ENCODE results near the gene SH3RF3.
"Not testable (repeated sequence)": the region's sequence is repeated elsewhere in the genome, so short reads cannot be mapped to it uniquely, and the experiment has no call there.

Gene SH3RF3

DNA sequence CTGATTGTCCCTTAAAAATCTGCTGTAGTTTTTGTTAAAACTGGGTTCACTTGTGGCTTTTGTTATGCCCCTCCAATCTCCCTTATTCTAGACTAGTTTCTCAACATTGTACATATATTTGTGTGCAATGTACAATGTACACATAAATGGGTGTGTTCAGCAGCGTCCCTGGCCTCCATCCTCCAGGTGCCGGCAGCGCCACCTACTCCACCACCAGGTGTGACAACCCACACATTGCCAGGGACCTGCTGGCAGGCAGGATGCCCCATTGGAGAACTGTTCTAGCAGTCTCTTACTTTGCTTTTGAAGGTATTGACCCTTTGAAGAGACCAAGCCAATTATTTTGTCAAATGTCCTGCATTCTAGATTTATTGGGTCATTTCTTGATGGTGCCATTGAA lies 75.4 kb downstream of the SH3RF3 start:
- DNase-seq: no peak

DNA sequence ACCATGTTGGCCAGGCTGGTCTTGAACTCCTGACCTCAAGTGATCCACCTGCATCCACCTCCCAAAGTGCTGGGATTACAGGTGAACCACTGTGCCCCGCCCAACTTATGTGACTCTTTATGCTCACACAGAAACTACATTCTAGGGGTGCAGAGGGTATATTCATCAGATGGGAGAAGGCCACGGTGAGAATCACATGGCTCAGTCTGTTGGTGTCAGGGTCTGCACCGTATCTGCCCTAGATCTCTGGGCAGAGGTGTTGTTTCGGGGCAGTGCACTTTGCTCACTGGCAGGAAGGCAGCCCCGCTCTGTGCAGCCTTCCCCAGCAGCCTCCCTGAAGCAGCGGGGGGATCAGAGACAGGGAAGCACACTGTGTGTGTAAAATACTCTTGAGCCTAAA lies 76.4 kb downstream of the SH3RF3 start:
- peak in 1 of 2 donors; percentile 11 for DNase-seq

DNA sequence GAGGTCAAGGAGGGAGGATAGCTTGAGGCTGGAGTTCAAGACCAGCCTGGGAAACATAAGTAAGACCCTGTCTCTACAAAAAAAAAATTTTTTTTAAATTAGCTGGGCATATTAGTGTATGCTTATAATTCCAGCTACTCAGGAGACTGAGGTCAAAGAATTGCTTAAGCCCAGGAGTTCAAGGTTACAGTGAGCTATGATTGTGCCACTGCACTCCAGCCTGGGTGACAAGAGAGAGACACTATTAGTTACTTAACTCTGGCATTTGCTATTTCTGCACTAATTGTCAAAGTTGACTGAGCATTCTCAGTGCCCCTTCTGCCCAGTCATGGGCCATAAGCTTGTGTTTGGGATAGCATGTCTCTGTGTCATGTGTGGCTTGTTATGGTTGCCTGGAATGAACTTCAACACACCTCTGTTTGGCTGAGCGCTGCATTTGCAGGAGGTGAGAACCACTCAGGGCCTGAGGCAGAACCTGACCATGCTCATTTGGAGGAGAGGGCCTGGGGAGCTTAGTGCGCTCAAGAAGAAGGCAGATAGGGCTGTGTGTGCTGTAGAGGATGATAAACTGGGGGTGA lies 77.7 kb downstream of the SH3RF3 start:
- DNase-seq: peak in 1 of 2 donors; percentile 10

DNA sequence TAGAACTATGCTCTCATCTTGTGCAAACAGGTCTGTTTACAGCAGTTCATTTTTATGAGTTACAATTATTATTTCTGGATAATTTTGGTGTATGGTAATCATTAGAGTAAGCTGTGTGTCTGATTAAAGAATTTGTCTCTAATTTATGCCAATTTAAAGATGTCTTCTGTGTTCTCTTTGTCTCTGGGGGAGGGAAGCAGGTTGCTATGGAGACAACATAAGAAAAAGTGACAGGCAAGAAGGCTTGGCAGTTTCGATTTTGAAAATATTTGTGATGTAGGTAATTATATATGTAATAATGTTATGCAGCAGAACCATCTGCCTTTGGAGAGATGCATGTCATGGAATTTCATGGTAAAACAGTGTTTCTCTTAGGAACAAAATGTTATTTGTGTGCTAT lies 78.2 kb downstream of the SH3RF3 start:
- DNase-seq: no peak

DNA sequence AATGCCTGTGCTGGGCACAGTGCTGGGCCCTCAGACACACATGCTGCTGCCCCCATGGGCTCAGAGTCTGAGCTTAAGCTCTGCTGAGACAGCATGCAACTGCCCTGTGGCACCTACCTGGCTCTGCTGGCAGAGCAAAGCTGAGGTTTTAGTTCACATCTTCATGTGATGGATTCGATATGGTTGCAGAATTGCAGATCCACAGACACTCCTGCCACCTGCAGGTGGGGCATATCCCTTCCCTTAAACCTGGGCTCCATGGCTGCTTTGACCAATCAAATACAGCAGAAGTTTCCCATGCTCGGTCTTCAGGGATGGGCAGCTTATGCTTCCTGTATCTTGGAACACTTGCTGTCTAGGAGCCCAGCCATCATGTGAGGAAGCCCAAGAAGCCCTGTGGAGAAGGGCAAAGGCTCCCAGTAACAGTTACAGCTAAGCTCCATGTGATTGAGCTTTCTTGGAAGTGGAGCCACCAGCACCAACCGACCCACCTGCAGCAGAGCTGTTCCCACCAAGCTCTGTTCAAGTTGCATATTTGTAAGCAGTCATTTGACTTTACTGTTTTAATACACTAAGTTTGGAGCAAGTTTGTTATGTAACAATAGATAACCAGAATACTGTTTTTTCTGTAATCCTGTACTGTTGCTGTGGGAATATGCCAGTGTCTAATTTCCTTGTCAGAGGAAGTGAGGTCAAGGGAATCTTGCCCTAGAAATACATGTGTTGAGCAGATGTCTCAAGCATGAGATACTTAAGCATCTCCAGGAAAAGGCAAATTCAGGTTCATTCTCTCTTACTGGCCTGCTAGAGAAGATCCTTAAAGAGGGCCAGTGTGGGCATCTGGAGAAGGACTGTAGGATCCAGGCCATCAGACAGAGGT lies 79.3 kb downstream of the SH3RF3 start:
- no peak for DNase-seq

DNA sequence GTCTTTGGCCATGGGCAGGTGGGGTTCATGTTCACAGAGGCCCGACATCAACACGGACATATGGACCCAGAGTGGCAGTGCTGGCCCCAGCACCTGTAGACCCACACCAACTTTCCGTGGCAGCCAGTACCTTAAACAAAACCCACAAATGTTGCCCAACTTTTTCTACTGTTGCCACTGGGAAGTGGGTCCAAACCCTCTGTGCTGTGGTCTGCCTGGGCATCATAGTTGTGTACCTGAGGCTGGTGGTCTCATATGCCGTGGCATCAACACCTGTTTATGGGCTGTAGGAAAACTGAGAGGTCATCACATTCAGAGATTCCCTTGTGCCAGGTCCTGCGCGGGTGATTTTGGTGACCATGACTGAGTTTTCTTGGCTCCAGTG lies 79.9 kb downstream of the SH3RF3 start:
- no peak for DNase-seq

DNA sequence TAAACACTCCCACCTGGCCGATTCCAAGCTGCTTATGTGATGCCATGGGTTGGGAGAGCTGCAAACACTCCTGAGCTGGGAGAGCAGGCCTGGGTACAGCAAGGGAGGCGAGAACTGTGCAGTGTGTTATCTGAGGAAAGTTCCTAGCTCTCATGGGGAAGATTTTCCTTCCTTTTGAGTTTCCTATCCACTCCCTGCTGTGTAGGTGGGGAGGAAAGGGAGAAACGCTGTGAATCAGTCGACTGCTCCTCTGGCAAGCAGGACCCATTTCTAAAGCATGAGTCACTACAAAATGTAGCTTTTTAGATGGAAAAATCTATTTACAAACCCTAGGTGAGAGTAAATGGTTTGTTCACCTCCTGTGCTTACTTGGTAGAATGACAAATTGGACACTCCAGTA lies 80.4 kb downstream of the SH3RF3 start:
- DNase-seq: peak in 1 of 2 donors; percentile 6

DNA sequence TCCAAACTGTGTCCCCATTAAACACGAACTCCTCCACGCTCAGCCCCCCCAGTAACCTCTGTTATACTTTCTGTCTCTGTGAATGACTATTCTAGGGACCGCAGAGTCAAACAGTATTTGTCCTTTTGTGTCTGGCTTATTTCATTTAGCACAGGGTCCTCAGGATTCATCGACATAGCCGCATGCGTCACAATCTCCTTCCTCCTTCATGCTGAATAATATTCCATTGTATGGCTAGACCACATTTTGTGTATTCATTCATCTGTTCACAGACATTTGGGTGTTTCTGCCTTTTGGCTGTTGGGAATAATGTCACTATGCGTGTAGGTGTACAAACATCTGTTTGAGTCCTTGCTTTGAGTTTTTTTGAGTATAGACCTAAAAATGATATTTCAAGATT lies 80.9 kb downstream of the SH3RF3 start:
- peak in 1 of 2 donors; percentile 8 for DNase-seq

DNA sequence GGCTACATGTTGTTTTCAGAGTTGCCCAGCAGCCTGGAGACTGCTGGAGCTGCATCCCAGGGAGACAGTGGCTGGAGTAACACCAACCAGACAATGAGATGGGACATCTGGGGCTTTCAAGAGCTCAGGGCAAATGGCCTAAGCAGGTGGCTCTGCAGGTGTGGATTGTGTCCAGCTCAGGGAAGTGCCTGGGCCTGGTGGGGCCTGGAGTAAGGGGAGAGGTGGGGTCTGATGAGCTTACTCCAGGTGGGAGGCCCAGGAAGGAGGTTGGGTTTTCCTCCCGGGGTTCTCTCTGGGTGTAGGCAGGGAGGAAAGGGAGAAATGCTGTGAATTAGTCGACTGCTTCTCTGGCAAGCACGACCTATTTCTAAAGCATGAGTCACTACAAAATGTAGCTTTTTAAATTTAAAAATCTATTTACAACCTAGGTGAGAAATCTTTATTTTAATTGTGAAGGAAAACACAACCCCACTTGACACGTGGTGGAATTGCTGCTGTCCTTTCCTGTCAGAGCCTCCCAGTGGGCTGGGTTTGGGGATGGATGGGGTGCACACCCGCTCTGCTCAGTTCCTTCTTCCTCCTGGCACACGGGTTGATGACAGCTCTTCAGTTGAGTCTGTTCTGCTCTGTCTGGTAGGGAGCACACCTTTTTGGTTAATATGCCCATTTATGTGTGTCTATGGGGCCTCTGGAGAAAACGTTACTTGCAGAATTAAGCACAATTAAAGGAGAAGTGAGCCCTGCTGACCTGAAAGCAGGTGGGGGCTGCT lies 81.6 kb downstream of the SH3RF3 start:
- DNase-seq: no peak

DNA sequence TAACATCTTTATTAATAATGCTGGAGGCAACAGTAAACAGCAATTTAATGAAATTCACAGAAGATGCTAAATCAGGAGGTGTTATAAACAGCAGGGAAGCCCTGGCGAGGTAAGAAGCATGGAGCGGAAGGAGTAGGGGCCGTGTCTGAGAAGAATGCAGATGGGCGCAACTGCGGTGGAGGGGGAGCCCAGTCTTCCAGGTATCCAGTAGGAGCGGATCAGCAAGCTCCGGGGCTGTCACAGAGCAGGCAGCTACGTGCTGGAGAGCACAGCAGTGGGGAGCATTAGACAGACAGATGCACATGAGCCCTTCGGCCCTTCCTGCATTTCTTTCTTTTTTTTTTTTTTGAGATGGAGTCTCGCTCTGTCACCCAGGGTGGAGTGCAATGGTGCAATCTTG lies 82.3 kb downstream of the SH3RF3 start:
- DNase-seq: no peak

DNA sequence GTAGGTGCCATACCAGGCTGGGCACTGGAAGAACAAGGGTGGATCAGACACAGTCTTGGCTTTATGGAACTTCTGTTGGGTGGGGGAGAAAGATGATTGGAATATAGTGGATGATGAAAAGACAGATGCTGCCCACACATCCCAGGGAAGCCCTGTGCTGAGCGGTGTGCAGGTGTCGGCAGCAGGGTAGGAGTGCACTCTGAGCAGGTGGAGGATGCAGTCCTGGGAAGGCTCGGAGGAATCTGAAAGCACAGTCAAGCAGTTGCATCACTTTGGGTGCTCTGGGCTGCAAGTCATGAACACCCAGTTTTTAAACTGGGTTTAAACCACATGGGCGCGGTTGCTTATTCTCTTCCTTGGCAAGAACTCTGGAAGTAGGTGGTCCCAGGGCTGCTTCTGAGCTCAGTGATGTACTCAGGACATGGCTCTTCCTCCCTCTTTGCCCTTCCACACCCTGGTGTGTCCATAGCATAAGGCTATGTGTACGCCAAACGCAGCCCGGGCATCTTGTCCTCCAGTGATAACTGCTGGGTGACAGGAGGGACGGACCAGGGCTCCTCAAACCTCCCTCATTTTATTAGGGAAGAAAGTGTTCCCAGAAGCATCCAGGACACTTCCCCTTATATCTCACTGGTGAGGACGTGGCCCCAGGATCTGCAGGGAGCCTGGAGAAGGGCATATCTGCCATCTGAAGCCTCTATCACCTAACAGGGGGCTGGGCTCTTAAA lies 84.0 kb downstream of the SH3RF3 start:
- no peak for DNase-seq

DNA sequence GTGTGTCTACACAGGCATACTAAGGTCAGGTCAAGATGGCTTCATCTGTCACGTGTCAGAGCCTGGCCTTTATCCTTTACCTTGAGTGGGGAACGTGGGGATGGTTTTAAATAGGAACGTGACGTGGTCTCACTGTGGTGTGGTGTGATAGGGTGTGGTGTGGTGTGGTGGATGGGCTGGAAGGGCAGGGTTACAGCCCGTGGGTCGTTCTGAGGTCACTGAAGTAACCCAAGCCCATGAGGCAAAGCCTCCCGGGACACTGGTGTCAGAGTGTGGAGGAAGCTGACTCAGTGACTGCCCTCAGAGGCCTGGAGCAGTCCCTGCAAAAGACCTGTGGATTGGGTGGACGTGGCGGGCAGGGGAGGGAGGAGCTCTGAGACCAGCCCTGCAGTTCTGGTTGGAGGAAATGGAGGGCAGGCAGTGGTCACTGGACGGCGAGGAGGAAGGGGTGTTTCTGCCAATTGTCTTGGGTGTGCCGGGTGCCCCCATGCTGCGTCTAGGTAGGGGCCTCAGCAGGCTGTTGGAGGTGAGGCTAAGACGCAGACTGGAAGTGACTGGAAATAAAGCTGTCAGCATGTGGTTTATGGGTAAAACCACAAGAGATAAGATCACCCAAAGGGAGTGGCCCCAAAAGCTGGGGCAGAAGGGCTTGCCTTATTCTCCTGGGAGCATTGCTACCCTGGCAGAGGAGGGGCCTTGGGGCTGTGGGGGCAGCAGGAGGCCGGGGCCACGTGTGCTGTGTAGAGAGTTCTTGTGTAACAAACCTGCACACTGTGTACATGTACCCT lies 84.8 kb downstream of the SH3RF3 start:
- peak; percentile 50 to 57 for DNase-seq

DNA sequence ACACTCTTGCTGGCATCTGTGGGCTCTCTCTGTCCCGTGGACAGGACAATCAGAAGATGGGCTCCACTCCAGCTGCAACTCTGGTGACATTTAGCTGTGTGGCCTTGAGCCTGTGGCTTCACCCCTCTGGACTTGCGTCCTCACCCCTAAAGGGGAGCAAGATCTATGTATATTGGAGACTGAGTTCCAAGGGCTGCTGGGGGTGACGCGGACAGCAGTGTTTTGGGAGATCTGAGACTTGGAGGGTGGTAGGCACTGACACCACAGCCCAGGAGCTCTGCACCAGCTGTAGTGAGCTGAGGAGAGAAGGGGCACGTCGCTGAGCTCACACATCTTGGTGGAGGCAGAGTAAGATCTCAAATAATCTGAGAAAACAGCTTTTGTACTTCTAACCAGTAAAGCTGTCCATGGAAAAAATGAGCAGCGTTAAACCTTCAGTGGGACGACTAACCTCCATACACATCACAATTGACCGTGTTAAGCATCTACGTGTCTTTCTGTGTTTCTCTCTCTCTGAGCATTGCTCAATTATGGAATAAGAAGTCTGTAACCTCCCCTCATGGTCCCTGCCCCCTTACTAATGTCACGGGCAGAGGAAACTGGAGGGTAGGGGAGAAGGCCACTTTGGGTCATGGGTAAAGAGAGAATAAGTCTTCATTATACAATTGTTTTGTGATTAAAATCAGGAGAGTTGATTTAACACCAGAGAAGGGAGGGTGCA lies 85.8 kb downstream of the SH3RF3 start:
- no peak for DNase-seq

DNA sequence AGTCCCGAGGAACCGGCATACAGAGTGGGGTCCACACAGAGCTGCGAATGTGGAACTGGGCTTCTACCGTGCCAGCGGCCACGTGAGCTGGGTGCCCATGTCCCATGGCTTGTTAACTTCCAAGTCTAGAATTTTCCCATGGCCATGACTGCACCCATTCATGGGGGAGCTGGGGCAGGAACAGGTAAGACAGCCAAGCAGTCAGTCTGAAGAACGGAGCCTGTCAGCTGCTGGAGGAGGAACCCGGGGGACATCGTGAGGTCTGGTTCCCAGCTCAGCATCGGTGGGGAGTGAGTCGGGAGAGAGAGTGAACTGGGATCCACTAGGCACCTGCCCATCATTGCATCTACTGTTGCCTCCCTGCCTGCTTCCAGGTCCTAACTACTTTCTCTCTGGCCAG lies 86.9 kb downstream of the SH3RF3 start:
- no peak for DNase-seq

DNA sequence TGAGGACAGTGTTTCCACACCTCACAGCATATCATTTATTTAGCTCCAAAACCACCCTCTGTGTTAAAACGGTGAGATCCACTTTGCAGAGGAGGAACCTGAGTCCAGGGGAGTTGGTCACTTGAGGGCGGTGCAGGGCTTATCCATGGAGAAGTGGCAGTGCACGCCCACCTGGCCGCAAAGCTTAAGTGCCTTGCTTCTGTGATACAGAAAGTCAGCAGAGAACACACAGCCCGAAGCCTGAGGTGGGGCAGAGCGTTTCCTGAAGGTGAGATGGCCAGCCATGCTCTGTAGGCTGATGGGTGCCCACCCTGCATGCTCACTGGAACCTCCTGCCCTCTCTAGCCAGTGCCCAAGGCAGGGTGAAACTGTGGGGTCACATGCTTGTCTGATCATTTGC lies 87.3 kb downstream of the SH3RF3 start:
- no peak for DNase-seq

DNA sequence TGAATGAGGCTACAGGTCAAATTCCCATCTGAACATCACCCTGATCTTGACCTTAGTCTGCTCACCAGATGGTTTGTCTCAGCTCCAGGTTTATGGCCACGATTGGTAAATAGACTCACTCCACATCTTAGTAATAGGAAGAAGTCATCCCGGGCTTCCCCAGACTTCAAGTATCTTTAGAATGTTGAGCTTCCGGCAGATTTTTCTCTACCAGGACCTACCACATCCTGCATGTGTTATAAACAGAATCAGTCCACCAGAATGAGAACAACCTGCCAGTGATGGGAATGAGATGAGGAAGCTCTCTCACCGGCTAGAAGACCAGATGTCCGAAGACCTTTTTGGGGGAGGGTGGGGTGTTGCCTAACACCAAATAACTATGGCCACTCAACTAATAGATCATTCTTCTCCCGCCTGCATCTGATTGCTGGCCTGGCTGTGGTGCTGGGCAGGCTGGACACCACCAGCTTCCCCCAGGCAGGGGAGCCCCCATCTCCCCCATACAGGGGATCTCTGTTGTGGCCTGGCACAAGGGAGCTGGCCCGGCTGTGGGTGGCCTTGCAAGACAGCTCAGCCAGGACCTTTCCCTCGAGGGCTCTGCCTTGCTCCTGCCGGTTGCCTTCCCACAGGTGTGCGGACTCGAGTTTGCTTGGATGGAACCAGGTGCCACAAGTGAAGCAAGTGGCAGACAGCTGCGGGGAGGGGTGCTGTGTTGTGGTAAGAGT lies 88.5 kb downstream of the SH3RF3 start:
- no peak for DNase-seq

DNA sequence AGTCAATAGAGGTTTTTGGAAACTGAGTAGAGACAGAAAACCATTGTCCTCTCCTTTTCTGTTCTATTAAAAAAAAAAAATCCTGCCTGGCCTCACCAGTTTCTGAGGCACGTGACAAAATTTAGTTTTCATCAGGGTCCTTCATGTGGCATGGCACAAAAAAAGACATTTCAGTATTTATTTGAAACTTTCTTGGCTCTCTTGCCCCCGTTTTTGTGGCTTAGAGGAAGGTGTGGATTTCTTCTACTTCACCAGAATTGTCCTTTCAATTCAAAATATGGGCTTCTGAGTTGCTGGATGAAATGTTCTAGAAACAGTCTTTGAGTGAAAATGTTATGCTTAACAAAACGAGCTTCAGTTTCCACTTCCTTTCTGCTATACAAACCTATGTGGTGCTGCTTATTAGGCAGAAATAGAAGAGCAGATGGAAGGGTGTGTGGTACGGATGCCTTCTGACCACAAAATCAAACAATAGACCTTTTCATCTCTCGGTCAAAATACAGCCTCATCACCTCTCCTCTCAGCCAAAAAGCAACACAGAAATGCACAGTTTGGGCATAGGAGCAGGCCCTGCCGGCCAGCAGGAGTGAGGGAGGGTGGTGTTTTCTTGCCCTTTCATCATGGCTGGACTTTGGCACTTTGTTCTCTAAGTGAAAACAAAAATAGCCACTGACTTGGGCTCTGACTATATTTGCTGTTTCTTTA lies 89.2 kb downstream of the SH3RF3 start:
- no peak for DNase-seq

DNA sequence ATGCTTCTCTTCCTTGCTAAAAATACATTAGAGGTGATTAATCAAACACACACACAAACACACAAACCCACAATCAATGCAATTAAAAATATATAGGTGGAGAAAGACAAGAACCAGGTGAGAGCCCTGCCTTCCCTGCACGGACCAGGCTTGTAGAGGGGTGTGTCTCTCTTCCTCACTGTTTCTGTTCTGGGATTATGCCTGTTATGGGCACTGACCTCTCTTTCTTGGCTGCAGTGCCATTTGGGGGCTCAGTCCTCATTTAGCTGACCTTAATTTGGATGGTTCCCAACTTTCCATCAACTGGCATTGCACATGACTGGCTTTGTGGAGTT lies 89.8 kb downstream of the SH3RF3 start:
- no peak for DNase-seq

DNA sequence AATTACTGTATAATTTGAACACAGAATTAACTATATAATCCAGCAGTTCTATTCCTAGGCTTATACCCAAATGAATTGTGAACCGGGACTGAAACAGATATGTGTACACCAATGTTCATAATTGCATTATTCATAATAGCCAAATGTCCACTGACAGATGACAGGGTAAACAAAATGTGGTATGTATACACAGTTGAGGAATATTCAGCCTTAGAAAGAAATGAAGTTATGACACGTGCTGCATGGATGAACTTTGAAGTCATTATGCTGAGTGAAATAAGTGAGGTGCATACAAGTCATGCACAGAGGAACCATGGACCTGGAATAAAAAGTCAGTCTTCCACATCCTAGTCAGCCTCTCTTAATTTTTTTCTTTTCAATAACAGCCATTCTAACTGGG lies 91.9 kb downstream of the SH3RF3 start:
- no peak for DNase-seq

DNA sequence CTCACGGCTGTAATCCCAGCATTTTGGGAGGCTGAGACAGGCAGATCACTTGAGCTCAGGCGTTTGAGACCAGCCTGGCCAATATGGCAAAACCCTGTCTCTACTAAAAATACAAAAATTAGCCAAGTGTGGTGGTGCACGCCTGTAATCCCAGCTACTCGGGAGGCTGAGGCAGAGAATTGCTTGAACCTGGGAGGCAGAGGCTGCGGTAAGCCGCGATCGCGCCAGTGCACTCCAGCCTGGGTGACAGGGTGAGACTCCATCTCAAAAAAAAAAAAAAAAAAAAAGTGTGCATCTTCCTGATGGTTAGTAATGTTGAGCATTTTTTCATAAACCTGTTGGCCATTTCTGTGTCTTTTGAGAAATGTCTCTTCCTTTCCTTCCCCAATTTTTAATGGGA lies 92.3 kb downstream of the SH3RF3 start:
- DNase-seq: not testable (repeated sequence)

Measured in stimulated activated CD4-positive, alpha-beta T cell treated with anti-CD3 and anti-CD28 coated beads, Interleukin-2, amount 100 ng/mL, for 24 hours (primary cell).